ENCODE results near the gene SP1. TPM values are rescaled to one million over a fixed set of nuclear protein-coding genes. Genes with fewer than 3 reads are reported as not detected.
"Not testable (repeated sequence)": the region's sequence is repeated elsewhere in the genome, so short reads cannot be mapped to it uniquely, and the experiment has no call there.

Gene SP1
- total RNA-seq, 1 donor from 2014 or later: 57.3 TPM

- no peak overlapping the region for H3K4me3 ChIP-seq (ENCODE audit: low read depth, low read length)
- no peaks in the 10 kb centered on the region for H3K36me3 ChIP-seq (ENCODE audit: control insufficient read depth, insufficient read depth, low read length)
- no peak for DNase-seq (ENCODE audit: low read depth)
- no peak for TF ChIP-seq CTCF (IDR thresholded peaks at IDR 0.05; ENCODE audit: insufficient read depth, low read length, poor library complexity, severe bottlenecking)
- H3K27me3 ChIP-seq (ENCODE audit: control insufficient read depth, insufficient read depth, low read length): no peaks in the 10 kb centered on the region
Measured at GRCh38 chr12:53347905-53348304, 32.1 kb upstream of the SP1 start.

DNA sequence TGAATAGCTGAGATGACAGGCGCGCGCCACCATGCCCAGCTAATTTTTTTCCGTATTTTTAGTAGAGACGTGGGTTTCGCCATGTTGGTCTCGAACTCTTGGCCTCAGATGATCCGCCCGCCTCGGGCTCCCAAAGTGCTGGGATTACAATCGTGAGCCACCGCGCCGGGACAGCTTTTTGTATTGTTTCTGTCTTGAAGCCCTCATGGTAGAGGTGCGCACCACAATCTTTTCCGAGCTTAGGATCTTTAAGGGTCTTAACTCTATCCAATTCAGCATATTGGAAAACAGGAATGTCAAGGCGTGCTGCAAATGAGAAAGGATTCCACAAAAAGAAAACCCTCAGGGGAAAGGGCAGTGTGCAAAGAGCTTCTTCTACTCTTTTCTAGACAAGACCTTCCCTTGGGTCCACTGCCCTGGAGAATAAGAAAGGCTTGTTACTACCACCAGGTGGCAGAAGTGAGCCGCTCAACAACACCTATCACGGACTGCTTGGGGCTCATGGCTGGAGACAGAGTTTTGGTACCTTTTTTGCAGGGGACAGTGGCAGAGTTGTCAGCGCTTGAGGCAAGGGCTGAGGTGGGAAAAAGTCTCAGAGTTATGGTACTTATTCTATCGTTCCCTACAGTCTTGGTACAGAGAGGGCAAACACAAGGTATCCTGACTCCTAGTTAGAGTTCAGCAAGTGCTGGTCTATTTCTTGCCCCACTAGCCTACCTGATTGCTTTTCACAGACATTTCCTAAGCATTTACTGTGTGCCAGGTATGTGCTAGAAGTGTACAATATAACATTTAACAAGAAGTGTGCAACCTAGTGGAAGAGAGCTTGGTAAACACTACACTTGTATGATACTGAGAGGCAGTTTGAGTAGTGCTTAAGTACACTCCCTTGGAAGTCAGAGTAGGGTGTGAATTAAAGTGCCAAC, 27.4 kb upstream of the SP1 start:
- H3K27me3 ChIP-seq (ENCODE audit: control insufficient read depth, insufficient read depth, low read length): no peaks in the 10 kb centered on the region
- peak; percentile 74 for TF ChIP-seq CTCF (IDR thresholded peaks at IDR 0.05; ENCODE audit: insufficient read depth, low read length, poor library complexity, severe bottlenecking)
- no peak for DNase-seq (ENCODE audit: low read depth)

DNA sequence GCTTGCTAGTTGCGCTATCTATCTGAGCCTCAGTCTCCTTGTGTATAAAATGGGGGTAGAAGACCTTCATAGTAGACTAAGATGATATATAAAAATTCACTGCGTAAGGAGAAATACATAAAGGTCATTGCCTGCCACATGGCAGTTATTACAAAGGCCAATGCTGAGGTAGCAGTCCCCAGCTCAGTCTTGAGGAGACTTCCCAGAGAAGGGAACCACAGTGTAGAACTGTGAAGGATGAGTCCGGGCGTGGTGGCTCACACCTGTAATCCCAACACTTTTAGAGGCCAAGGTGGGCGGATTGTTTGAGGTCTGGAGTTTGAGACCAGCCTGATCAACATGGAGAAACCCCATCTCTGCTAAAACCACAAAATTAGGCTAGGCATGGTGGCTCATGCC, 26.7 kb upstream of the SP1 start:
- H3K27me3 ChIP-seq (ENCODE audit: control insufficient read depth, insufficient read depth, low read length): no peaks in the 10 kb centered on the region
- no peak overlapping the region for H3K4me3 ChIP-seq (ENCODE audit: low read depth, low read length)
- no peaks in the 10 kb centered on the region for H3K36me3 ChIP-seq (ENCODE audit: control insufficient read depth, insufficient read depth, low read length)
- no peak for TF ChIP-seq CTCF (IDR thresholded peaks at IDR 0.05; ENCODE audit: insufficient read depth, low read length, poor library complexity, severe bottlenecking)
- DNase-seq (ENCODE audit: low read depth): no peak

More for the DNA sequence above, 27.4 kb upstream of the SP1 start:
- no peak overlapping the region for H3K4me3 ChIP-seq (ENCODE audit: low read depth, low read length)
- no peaks in the 10 kb centered on the region for H3K36me3 ChIP-seq (ENCODE audit: control insufficient read depth, insufficient read depth, low read length)

DNA sequence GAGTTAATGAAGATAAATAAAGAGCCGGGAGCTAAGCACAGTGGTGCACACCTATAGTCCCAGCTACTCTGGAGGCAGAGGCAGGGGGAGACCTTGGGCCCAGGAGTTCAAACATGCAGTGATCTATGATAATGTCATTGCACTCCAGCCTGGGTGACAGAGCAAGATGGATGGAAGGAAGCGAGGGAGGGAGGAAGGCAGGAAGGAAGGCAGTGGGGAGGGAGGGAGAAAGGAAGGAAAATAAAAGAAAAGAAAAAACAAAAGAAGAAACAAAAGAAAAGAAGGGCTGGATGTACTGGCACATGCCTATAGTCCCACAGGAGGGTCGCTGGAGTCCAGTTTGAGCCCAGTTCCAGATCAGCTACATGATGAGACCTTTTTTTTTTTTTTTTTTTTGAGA, 24.9 kb upstream of the SP1 start:
- H3K36me3 ChIP-seq (ENCODE audit: control insufficient read depth, insufficient read depth, low read length): no peaks in the 10 kb centered on the region
- DNase-seq (ENCODE audit: low read depth): no peak
- H3K27me3 ChIP-seq (ENCODE audit: control insufficient read depth, insufficient read depth, low read length): no peaks in the 10 kb centered on the region
- no peak overlapping the region for H3K4me3 ChIP-seq (ENCODE audit: low read depth, low read length)
- no peak for TF ChIP-seq CTCF (IDR thresholded peaks at IDR 0.05; ENCODE audit: insufficient read depth, low read length, poor library complexity, severe bottlenecking)

DNA sequence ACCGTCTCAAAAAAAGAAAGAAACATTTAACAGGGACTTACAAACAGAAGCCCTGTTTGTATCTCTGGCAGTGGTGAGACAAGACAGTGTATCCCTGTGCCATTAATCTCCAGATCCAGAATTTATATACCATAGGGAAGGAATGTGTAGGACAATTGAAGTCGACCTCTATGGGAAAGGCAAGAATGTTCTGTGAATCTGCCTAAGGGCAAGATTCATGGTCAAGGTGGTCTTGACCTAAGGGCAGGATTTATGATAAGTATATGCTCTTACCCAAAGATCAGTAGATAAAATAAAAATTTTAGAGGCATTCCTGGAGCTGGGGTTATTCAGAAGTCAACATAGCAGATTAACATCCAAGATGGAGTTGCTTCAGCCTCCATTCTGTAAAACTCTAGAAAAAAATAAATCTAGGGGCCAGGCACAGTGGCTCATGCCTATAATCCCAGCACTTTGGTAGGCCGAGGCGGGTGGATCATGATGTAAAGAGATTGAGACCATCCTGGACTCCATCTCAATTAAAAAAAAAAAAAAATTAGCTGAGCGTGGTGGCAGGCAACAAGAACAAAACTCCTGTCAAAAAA, 21.0 kb upstream of the SP1 start:
- Histone ChIP-seq H3K4me3 (ENCODE audit: low read depth, low read length) (no peak overlapping the region), H3K36me3 (ENCODE audit: control insufficient read depth, insufficient read depth, low read length) (no peaks in the 10 kb centered on the region), H3K27me3 (ENCODE audit: control insufficient read depth, insufficient read depth, low read length) (no peaks in the 10 kb centered on the region)
- DNase-seq (ENCODE audit: low read depth): no peak
- no peak for TF ChIP-seq CTCF (IDR thresholded peaks at IDR 0.05; ENCODE audit: insufficient read depth, low read length, poor library complexity, severe bottlenecking)

DNA sequence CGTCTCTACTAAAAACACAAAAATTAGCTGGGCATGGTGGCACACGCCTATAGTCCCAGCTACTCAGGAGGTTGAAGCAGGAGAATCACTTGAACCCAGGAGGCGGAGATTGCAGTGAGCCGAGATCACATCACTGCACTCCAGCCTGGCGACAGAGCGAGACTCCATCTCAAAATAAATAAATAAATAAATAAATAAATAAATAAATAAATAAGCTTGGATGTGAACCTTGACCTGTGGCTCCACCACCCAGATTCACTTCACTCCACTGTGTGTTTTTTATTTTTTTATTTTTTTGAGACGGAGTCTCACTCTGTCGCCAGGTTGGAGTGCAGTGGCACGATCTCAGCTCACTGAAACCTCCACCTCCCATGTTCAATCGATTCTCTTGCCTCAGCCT, 18.3 kb upstream of the SP1 start:
- not testable (repeated sequence) for H3K4me3 ChIP-seq (ENCODE audit: low read depth, low read length); DNase-seq (ENCODE audit: low read depth); H3K36me3 ChIP-seq (ENCODE audit: control insufficient read depth, insufficient read depth, low read length); H3K27me3 ChIP-seq (ENCODE audit: control insufficient read depth, insufficient read depth, low read length)
